Left ventricle myocardium inferior (tissue), 1 donor: ENCODE results near the gene ZNF74. TPM values are rescaled to one million over a fixed set of nuclear protein-coding genes. Genes with fewer than 3 reads are reported as not detected.
"Not testable (repeated sequence)": the region's sequence is repeated elsewhere in the genome, so short reads cannot be mapped to it uniquely, and the experiment has no call there.

ENCODE experiments used
- DNase-seq: peaks from one replicate; pipeline ENCODE4 v3.0.0-alpha.2; 2020
- H3K27ac ChIP-seq: fragments of 200-600 bp; replicated peaks from 2 replicates; pipeline ENCODE4 v1.8.0; 2021
- H3K27me3 ChIP-seq: fragments of 200-600 bp; 2 replicates; pipeline ENCODE4 v1.8.0; 2021; ENCODE audit warnings: low read depth
- H3K36me3 ChIP-seq: fragments of 200-600 bp; 2 replicates; pipeline ENCODE4 v1.8.0; 2021
- H3K4me1 ChIP-seq: fragments of 200-600 bp; 2 replicates; pipeline ENCODE4 v1.8.0; 2021
- H3K4me3 ChIP-seq: fragments of 200-600 bp; 2 replicates; pipeline ENCODE4 v1.8.0; 2021; ENCODE audit warnings: mild to moderate bottlenecking, moderate library complexity
- H3K9me3 ChIP-seq: fragments of 200-600 bp; replicated peaks from 2 replicates; pipeline ENCODE4 v1.8.0; 2021
- intact Hi-C: fragments of 100-400 bp; cut with micrococcal nuclease; formaldehyde crosslinking; loops from one replicate; pipeline ENCODE4 v1.11.0; 2022
- total RNA-seq: library from RNA; stranded (reverse); fragmentation: NEBNext Ultra II Directional; extraction: Animal tissue kit (Norgen Biotek cat#: 25700); gene quantifications from one replicate; pipeline ENCODE4 v1.2.1, GENCODE V29; 2021
- donor health status: DM: no; HTN: yes; CAD: no; lungs with severe emphysema.

ZNF74 gene
- total RNA-seq, 1 donor from 2014 or later = 5.0 TPM

GRCh38 chr22:20361752-20362229 is 32.2 kb upstream of the ZNF74 start:
- H3K9me3 ChIP-seq, H3K27me3 ChIP-seq, H3K4me3 ChIP-seq, H3K4me1 ChIP-seq, intact Hi-C loops, H3K27ac ChIP-seq, H3K36me3 ChIP-seq, DNase-seq: not testable (repeated sequence)

GRCh38 chr22:20362403-20362802 is 31.5 kb upstream of the ZNF74 start:
- H3K27ac ChIP-seq, H3K4me1 ChIP-seq, H3K9me3 ChIP-seq, H3K4me3 ChIP-seq, intact Hi-C loops, DNase-seq, H3K27me3 ChIP-seq, H3K36me3 ChIP-seq: not testable (repeated sequence)

GRCh38 chr22:20364335-20365260 is 29.4 kb upstream of the ZNF74 start:
- H3K4me3 ChIP-seq, H3K36me3 ChIP-seq, intact Hi-C loops, DNase-seq, H3K9me3 ChIP-seq, H3K27ac ChIP-seq, H3K4me1 ChIP-seq: not testable (repeated sequence)
- H3K27me3 ChIP-seq = peaks cover 24% of the 10 kb centered on the region

GRCh38 chr22:20366841-20367240 is 27.1 kb upstream of the ZNF74 start:
- DNase-seq, H3K4me1 ChIP-seq, H3K4me3 ChIP-seq, H3K36me3 ChIP-seq, intact Hi-C loops, H3K27ac ChIP-seq, H3K9me3 ChIP-seq: not testable (repeated sequence)
- peaks cover 24% of the 10 kb centered on the region for H3K27me3 ChIP-seq

- H3K4me1 ChIP-seq, DNase-seq, intact Hi-C loops, H3K9me3 ChIP-seq, H3K27ac ChIP-seq, H3K4me3 ChIP-seq, H3K36me3 ChIP-seq: not testable (repeated sequence)
- H3K27me3 ChIP-seq = peaks cover 24% of the 10 kb centered on the region
Observed at GRCh38 chr22:20368875-20369274, 25.1 kb upstream of the ZNF74 start.

GRCh38 chr22:20371687-20372086 is 22.3 kb upstream of the ZNF74 start:
- H3K27ac ChIP-seq, H3K4me1 ChIP-seq, intact Hi-C loops, H3K9me3 ChIP-seq, H3K4me3 ChIP-seq, DNase-seq, H3K36me3 ChIP-seq: not testable (repeated sequence)
- H3K27me3 ChIP-seq = peaks cover 22% of the 10 kb centered on the region

- DNase-seq, intact Hi-C loops, H3K9me3 ChIP-seq, H3K4me1 ChIP-seq, H3K4me3 ChIP-seq, H3K27ac ChIP-seq, H3K36me3 ChIP-seq: not testable (repeated sequence)
- peaks cover 18% of the 10 kb centered on the region for H3K27me3 ChIP-seq
Observed at GRCh38 chr22:20372406-20372854, 21.5 kb upstream of the ZNF74 start.

GRCh38 chr22:20373195-20373706 is 20.7 kb upstream of the ZNF74 start:
- H3K9me3 ChIP-seq, intact Hi-C loops, H3K27ac ChIP-seq, H3K36me3 ChIP-seq, DNase-seq, H3K4me3 ChIP-seq, H3K4me1 ChIP-seq: not testable (repeated sequence)
- peaks cover 10% of the 10 kb centered on the region for H3K27me3 ChIP-seq

- H3K27ac ChIP-seq, H3K36me3 ChIP-seq, DNase-seq, H3K4me3 ChIP-seq, H3K27me3 ChIP-seq, intact Hi-C loops, H3K9me3 ChIP-seq, H3K4me1 ChIP-seq: not testable (repeated sequence)
Observed at GRCh38 chr22:20374130-20374529, 19.8 kb upstream of the ZNF74 start.

GRCh38 chr22:20376281-20376680 is 17.7 kb upstream of the ZNF74 start:
- intact Hi-C loops, H3K9me3 ChIP-seq, H3K4me3 ChIP-seq, H3K27ac ChIP-seq, H3K27me3 ChIP-seq, H3K4me1 ChIP-seq, H3K36me3 ChIP-seq, DNase-seq: not testable (repeated sequence)

- H3K36me3 ChIP-seq, intact Hi-C loops, H3K27ac ChIP-seq, H3K4me3 ChIP-seq, H3K27me3 ChIP-seq, DNase-seq, H3K9me3 ChIP-seq, H3K4me1 ChIP-seq: not testable (repeated sequence)
Observed at GRCh38 chr22:20376983-20377382, 17.0 kb upstream of the ZNF74 start.
